Stimulated activated CD4-positive, alpha-beta T cell treated with anti-CD3 and anti-CD28 coated beads, Interleukin-1b, Interleukin-23, amount 100 ng/mL, for 24 hours (primary cell): Measurements from ENCODE around the gene DNAAF2.
"Not testable (repeated sequence)": the region's sequence is repeated elsewhere in the genome, so short reads cannot be mapped to it uniquely, and the experiment has no call there.

Experiments
- DNase-seq, 4 experiments: peaks; one replicate each; pipeline ENCODE4 v3.0.0-alpha.2; 2020; ENCODE audit warnings: low read depth in 4 of 4, low spot score in 1 of 4

Gene DNAAF2

GRCh38 chr14:49584981-49585640 is 49.9 kb downstream of the DNAAF2 start:
- not testable (repeated sequence) for DNase-seq

- DNase-seq = no peak
These were observed 51.0 kb downstream of the DNAAF2 start for GRCh38 chr14:49584058-49584457.

GRCh38 chr14:49583629-49584028 is 51.4 kb downstream of the DNAAF2 start:
- no peak for DNase-seq

- DNase-seq = no peak
These were observed 52.7 kb downstream of the DNAAF2 start for GRCh38 chr14:49582113-49582977.

- no peak for DNase-seq
These were observed 53.6 kb downstream of the DNAAF2 start for GRCh38 chr14:49581209-49582112.

- no peak for DNase-seq
These were observed 55.2 kb downstream of the DNAAF2 start for GRCh38 chr14:49579841-49580240.

GRCh38 chr14:49578141-49578540 is 56.9 kb downstream of the DNAAF2 start:
- DNase-seq = no peak
